CD14-positive monocyte (primary cell): ENCODE measurements around the gene NUS1. TPM values are rescaled to one million over a fixed set of nuclear protein-coding genes. Genes with fewer than 3 reads are reported as not detected.

ENCODE experiments used
- DNase-seq, 3 donors: peaks; one replicate each; pipeline ENCODE4 v3.0.0-alpha.2; 2011 to 2022
- H2AFZ ChIP-seq: 2 replicates; pipeline ENCODE4 v1.6.0; 2012; ENCODE audit warnings: mild to moderate bottlenecking, low read depth, low read length, inconsistent platforms; ENCODE audit not compliant: insufficient read depth, poor library complexity, severe bottlenecking
- H3K27ac ChIP-seq, 2 donors: 1 replicate in 1 of 2; 2 replicates in 1 of 2; pipeline ENCODE4 v1.5.1; 2012 to 2013; ENCODE audit warnings: low read length in 2 of 2, control low read depth in 1 of 2, inconsistent platforms in 1 of 2, low read depth in 1 of 2, mild to moderate bottlenecking in 1 of 2
- H3K27me3 ChIP-seq, 2 donors: one replicate each; pipeline versions ENCODE4 v1.6.0 to v1.6.1; 2011 to 2013; ENCODE audit warnings: low read length in 2 of 2; ENCODE audit not compliant: control insufficient read depth in 2 of 2, insufficient read depth in 2 of 2
- H3K36me3 ChIP-seq, 2 donors: replicated peaks in 1 of 2; 1 replicate in 1 of 2; 2 replicates in 1 of 2; pipeline versions ENCODE4 v1.5.1 to v1.6.1; 2012 to 2013; ENCODE audit warnings: low read length in 2 of 2, control low read depth in 1 of 2, inconsistent platforms in 1 of 2, mild to moderate bottlenecking in 1 of 2; ENCODE audit not compliant: insufficient read depth in 2 of 2, control insufficient read depth in 1 of 2
- H3K4me1 ChIP-seq, 2 donors: 1 replicate in 1 of 2; 2 replicates in 1 of 2; pipeline versions ENCODE4 v1.5.1 to v1.6.1; 2012 to 2013; ENCODE audit warnings: low read length in 2 of 2, control low read depth in 1 of 2, inconsistent platforms in 1 of 2, mild to moderate bottlenecking in 1 of 2, moderate library complexity in 1 of 2; ENCODE audit not compliant: insufficient read depth in 2 of 2, control insufficient read depth in 1 of 2
- H3K4me2 ChIP-seq: replicated peaks from 2 replicates; pipeline ENCODE3; 2012; ENCODE audit warnings: low read length, moderate library complexity, mild to moderate bottlenecking; ENCODE audit not compliant: poor library complexity, severe bottlenecking; ENCODE audit errors: extremely low read depth
- H3K4me3 ChIP-seq, 3 experiments: fragments of 200-600 bp in 1 of 3; sonication (generic) in 1 of 3; replicated peaks in 1 of 3; 1 replicate in 2 of 3; 2 replicates in 1 of 3; pipeline ENCODE4 v1.5.1; 2011 to 2013; ENCODE audit warnings: low read length in 3 of 3, mild to moderate bottlenecking in 3 of 3, control low read depth in 2 of 3, low read depth in 2 of 3, inconsistent platforms in 1 of 3, moderate library complexity in 1 of 3
- H3K79me2 ChIP-seq: 2 replicates; pipeline ENCODE4 v1.6.0; 2012; ENCODE audit warnings: mild to moderate bottlenecking, control low read depth, inconsistent platforms, low read length, moderate library complexity; ENCODE audit not compliant: insufficient read depth
- H3K9ac ChIP-seq: 2 replicates; pipeline ENCODE4 v1.6.0; 2017; ENCODE audit warnings: low read length, mild to moderate bottlenecking; ENCODE audit not compliant: insufficient read depth, poor library complexity, severe bottlenecking
- H3K9me3 ChIP-seq, 2 donors: replicated peaks in 1 of 2; 1 replicate in 1 of 2; 2 replicates in 1 of 2; pipeline versions ENCODE4 v1.5.1 to v1.6.1; 2012 to 2013; ENCODE audit warnings: low read length in 2 of 2, control low read depth in 1 of 2; ENCODE audit not compliant: control insufficient read depth in 1 of 2, insufficient read depth in 1 of 2
- H4K20me1 ChIP-seq: 2 replicates; pipeline ENCODE4 v1.6.0; 2012; ENCODE audit warnings: mild to moderate bottlenecking, low read length, control low read depth, moderate library complexity; ENCODE audit not compliant: insufficient read depth
- H3K27ac Mint-ChIP-seq, 7 donors: one replicate each; pipeline ENCODE4 v1.8.0; 2020; ENCODE audit warnings: mild to moderate bottlenecking in 7 of 7, mixed read lengths in 7 of 7, moderate library complexity in 6 of 7, inconsistent platforms in 2 of 7
- H3K27me3 Mint-ChIP-seq, 3 donors: one replicate each; pipeline ENCODE4 v1.8.0; 2021 to 2022; ENCODE audit warnings: low read depth in 3 of 3, mild to moderate bottlenecking in 3 of 3, mixed read lengths in 3 of 3, moderate library complexity in 3 of 3, inconsistent platforms in 1 of 3
- H3K36me3 Mint-ChIP-seq, 2 donors: one replicate each; pipeline ENCODE4 v1.8.0; 2020; ENCODE audit warnings: mixed read lengths in 2 of 2, inconsistent platforms in 1 of 2, mild to moderate bottlenecking in 1 of 2
- H3K4me1 Mint-ChIP-seq: one replicate; pipeline ENCODE4 v1.8.0; 2020; ENCODE audit warnings: mild to moderate bottlenecking, mixed read lengths
- H3K4me3 Mint-ChIP-seq, 2 donors: one replicate each; pipeline ENCODE4 v1.8.0; 2020; ENCODE audit warnings: mild to moderate bottlenecking in 2 of 2, mixed read lengths in 2 of 2, moderate library complexity in 1 of 2
- H3K9me3 Mint-ChIP-seq, 7 donors: one replicate each; pipeline ENCODE4 v1.8.0; 2020 to 2022; ENCODE audit warnings: mixed read lengths in 7 of 7, mild to moderate bottlenecking in 6 of 7, moderate library complexity in 6 of 7, inconsistent platforms in 2 of 7
- WGBS: methylation state at CpG from one replicate; pipeline ENCODE4 v1.1.5; 2013; ENCODE audit warnings: missing lambda C conversion rate; ENCODE audit not compliant: insufficient coverage; 5-methylcytosine and 5-hydroxymethylcytosine counted together
- intact Hi-C, 2 donors: fragments of 100-400 bp; cut with micrococcal nuclease; formaldehyde crosslinking; loops; one replicate each; pipeline versions ENCODE4 v1.15.0 to v1.15.1; 2023
- polyA plus RNA-seq, 3 donors: library from polyadenylated mRNA; depleted of rRNA in 1 of 3; unstranded in 2 of 3; stranded (reverse) in 1 of 3; fragments of 300-500 nt in 2 of 3; fragments of >200 nt in 1 of 3; fragmentation: Illumina TruSeq in 2 of 3; gene quantifications; 1 replicate in 2 of 3; 2 replicates in 1 of 3; pipeline ENCODE4 v1.2.3, GENCODE V29; 2012 to 2021
- TF ChIP-seq, protein P1 (sequence below): fragments of 200-600 bp; IDR thresholded peaks from one replicate; pipeline ENCODE4 v1.8.0; 2022; ENCODE audit warnings: antibody characterized with exemption, mild to moderate bottlenecking

Gene NUS1
- polyA plus RNA-seq, 3 donors = 8.7 to 16.8 (median 15.6) TPM

DNA sequence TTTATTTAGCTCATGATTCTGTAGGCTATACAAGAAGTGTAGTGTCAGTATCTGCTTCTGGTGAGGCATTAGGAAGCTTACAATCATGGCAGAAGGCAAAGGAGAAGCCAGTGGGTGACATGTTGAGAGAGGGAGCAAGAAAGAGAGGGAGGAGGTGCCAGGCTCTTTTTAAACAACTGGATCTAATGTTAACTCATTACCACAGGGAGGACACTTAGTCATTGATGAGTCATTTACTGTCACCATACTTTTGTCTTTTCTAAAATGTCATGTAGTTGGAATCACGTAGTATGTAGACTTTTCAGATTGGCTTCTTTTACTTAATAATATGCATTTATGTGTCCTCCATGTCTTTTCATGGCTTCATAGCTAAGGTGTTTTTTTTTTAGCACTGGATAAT is 58.1 kb downstream of the NUS1 start:
- WGBS = no CpG with 5 or more reads among the region's 1 CpG
- Histone ChIP-seq H4K20me1 (no peaks in the 10 kb centered on the region), H3K27me3 (no peaks in the 10 kb centered on the region), H3K9ac (no peak overlapping the region), H3K4me3 (no peak overlapping the region), H3K36me3 (no peaks in the 10 kb centered on the region), H3K9me3 (peaks cover 6% of the 10 kb centered on the region in 2 donors), H2AFZ (no peak overlapping the region), H3K4me2 (no peak overlapping the region), H3K4me1 (no peaks in the 10 kb centered on the region), H3K79me2 (no peaks in the 10 kb centered on the region), H3K27ac (no peak overlapping the region)
- Mint-ChIP-seq H3K4me3 (no peak overlapping the region), H3K9me3 (peaks cover 0 to 8% (median 6%) of the 10 kb centered on the region in 7 donors), H3K36me3 (no peaks in the 10 kb centered on the region), H3K27ac (no peak overlapping the region), H3K4me1 (no peaks in the 10 kb centered on the region), H3K27me3 (peaks cover 0 to 6% (median 0%) of the 10 kb centered on the region in 3 donors)
- DNase-seq = no peak
- intact Hi-C loops = no loop called here
- TF ChIP-seq, protein P1, sequence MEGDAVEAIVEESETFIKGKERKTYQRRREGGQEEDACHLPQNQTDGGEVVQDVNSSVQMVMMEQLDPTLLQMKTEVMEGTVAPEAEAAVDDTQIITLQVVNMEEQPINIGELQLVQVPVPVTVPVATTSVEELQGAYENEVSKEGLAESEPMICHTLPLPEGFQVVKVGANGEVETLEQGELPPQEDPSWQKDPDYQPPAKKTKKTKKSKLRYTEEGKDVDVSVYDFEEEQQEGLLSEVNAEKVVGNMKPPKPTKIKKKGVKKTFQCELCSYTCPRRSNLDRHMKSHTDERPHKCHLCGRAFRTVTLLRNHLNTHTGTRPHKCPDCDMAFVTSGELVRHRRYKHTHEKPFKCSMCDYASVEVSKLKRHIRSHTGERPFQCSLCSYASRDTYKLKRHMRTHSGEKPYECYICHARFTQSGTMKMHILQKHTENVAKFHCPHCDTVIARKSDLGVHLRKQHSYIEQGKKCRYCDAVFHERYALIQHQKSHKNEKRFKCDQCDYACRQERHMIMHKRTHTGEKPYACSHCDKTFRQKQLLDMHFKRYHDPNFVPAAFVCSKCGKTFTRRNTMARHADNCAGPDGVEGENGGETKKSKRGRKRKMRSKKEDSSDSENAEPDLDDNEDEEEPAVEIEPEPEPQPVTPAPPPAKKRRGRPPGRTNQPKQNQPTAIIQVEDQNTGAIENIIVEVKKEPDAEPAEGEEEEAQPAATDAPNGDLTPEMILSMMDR = no peak

DNA sequence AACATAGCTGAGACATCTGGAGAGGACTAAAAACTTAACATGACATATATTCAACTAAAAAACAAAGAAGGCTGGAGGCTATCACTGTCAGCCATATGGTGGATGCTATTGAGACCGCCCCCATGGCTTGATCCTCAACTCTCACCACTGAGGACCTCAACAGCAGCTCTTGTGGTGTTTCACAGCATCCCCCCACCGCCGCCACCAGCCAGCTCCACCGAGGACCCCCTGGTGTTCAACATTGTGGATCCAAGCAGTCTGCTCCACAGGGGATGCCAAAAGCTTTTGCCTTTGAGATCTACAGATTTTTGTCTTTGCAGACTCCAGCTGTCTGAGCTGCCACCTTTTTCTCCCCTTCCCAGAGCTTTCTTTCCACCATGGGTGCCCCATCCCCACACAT is 64.6 kb downstream of the NUS1 start:
- no peaks in the 10 kb centered on the region for H3K36me3 ChIP-seq
- no peaks in the 10 kb centered on the region for H3K27me3 ChIP-seq
- 73% methylated on average over 2 of the region's 4 CpGs for WGBS
- no peak overlapping the region for H3K9ac ChIP-seq
- H3K36me3 Mint-ChIP-seq = no peaks in the 10 kb centered on the region
- peaks cover 13 to 18% (median 15%) of the 10 kb centered on the region in 7 donors for H3K9me3 Mint-ChIP-seq
- H3K27ac ChIP-seq = no peak overlapping the region
- no peak overlapping the region for H3K4me3 Mint-ChIP-seq
- no peak overlapping the region for H3K4me3 ChIP-seq
- TF ChIP-seq, protein P1 = no peak
- H3K79me2 ChIP-seq = no peaks in the 10 kb centered on the region
- H3K4me2 ChIP-seq = no peak overlapping the region
- no peak overlapping the region for H3K27ac Mint-ChIP-seq
- no peak overlapping the region for H2AFZ ChIP-seq
- H3K27me3 Mint-ChIP-seq = peaks cover 0 to 3% (median 0%) of the 10 kb centered on the region in 3 donors
- no peaks in the 10 kb centered on the region for H3K4me1 ChIP-seq
- H3K9me3 ChIP-seq = peaks cover 11 to 12% of the 10 kb centered on the region in 2 donors
- H3K4me1 Mint-ChIP-seq = no peaks in the 10 kb centered on the region
- intact Hi-C loops = no loop called here
- DNase-seq = no peak
- H4K20me1 ChIP-seq = no peaks in the 10 kb centered on the region
